Measurements from ENCODE around the gene ZCCHC2.

DNA sequence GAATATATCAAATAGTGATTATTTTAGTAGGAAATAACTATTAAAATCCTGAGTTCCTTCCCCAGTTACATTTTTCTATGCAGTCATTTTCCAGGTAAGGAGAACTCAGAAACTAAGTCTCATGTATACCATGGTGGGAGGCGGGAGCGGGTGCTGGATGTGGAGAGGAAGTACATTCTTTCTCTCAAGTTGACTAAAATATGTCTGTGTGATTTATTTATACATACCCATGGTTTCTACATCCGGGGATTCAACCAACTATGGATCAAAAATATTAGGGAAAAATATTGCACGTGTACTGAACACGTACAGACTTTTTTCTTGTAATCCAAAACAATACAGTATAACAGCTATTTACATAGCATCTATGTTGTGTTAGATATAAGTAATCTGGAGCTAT, 6.8 kb downstream of the ZCCHC2 start:
- TF ChIP-seq, protein P1, sequence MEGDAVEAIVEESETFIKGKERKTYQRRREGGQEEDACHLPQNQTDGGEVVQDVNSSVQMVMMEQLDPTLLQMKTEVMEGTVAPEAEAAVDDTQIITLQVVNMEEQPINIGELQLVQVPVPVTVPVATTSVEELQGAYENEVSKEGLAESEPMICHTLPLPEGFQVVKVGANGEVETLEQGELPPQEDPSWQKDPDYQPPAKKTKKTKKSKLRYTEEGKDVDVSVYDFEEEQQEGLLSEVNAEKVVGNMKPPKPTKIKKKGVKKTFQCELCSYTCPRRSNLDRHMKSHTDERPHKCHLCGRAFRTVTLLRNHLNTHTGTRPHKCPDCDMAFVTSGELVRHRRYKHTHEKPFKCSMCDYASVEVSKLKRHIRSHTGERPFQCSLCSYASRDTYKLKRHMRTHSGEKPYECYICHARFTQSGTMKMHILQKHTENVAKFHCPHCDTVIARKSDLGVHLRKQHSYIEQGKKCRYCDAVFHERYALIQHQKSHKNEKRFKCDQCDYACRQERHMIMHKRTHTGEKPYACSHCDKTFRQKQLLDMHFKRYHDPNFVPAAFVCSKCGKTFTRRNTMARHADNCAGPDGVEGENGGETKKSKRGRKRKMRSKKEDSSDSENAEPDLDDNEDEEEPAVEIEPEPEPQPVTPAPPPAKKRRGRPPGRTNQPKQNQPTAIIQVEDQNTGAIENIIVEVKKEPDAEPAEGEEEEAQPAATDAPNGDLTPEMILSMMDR (IDR thresholded peaks at IDR 0.05): no peak
- TF ChIP-seq NR3C1 (IDR thresholded peaks at IDR 0.05) (no peak), POLR2A (IDR thresholded peaks at IDR 0.05; ENCODE audit: low read length) (no peak), JUN (IDR thresholded peaks at IDR 0.05) (no peak), SMC3 (IDR thresholded peaks at IDR 0.05) (no peak)
